ENCODE results near the gene SVOP.

- TF ChIP-seq POLR2A (IDR thresholded peaks at IDR 0.05) = no peak
- no peak for TF ChIP-seq CTCF (IDR thresholded peaks at IDR 0.05)
These were observed 43.3 kb upstream of the SVOP start for GRCh38 chr12:109064143-109064542.

All from tibial nerve (tissue), 3 donors.